ENCODE measurements around the gene CTDSPL. TPM values are rescaled to one million over a fixed set of nuclear protein-coding genes. Genes with fewer than 3 reads are reported as not detected.

The CTDSPL gene
- total RNA-seq, 1 experiment from 2014 or later = 6.1 TPM

GRCh38 chr3:37856381-37856780, 5.3 kb upstream of the CTDSPL start:
- Histone ChIP-seq H3K9me2 (replicated peaks; ENCODE audit: low read length) (no peaks in the 10 kb centered on the region), H3K79me2 (ENCODE audit: low read length) (no peaks in the 10 kb centered on the region), H4K20me1 (ENCODE audit: low read length) (no peaks in the 10 kb centered on the region), H3K4me2 (ENCODE audit: low read length) (no peak overlapping the region), H3K9me3 (ENCODE audit: low read length) (no peaks in the 10 kb centered on the region), H3K9ac (ENCODE audit: low read length) (no peak overlapping the region), H3K27ac (ENCODE audit: low read length) (no peak overlapping the region), H3K4me3 (ENCODE audit: low read length) (no peak overlapping the region), H3K4me1 (ENCODE audit: insufficient read depth, low read length) (peaks cover 9% of the 10 kb centered on the region; the same call in 1 of the 2 replicates), H3K27me3 (ENCODE audit: low read length) (peaks cover 17% of the 10 kb centered on the region), H3F3A (ENCODE audit: low read length, unreplicated experiment) (no peaks in the 10 kb centered on the region), H2AFZ (ENCODE audit: low read length) (no peak overlapping the region), H3K36me3 (ENCODE audit: low read depth, low read length) (no peaks in the 10 kb centered on the region)
- DNase-seq = no peak
- CTCF ChIA-PET = interaction anchor here (2.4 kb wide), 2 partner anchors 111 to 140 kb away, joined by 8 to 18 read pairs; no protein-coding TSS in a partner anchor
- POLR2A ChIA-PET (ENCODE audit: unreplicated experiment) = no interaction called here
- intact Hi-C loops (cut with micrococcal nuclease) = no loop called here
- BruUV-seq (replicated peaks) = no TSS peak
- TF ChIP-seq EZH2phosphoT487 (IDR thresholded peaks at IDR 0.05; ENCODE audit: borderline replicate concordance, low read length) (no peak), CTCF (conservative IDR thresholded peaks at IDR 0.05; ENCODE audit: low read depth, low read length) (no peak), EZH2 (IDR thresholded peaks at IDR 0.05; ENCODE audit: low read length, unreplicated experiment) (no peak)
- ATAC-seq = no peak

DNA sequence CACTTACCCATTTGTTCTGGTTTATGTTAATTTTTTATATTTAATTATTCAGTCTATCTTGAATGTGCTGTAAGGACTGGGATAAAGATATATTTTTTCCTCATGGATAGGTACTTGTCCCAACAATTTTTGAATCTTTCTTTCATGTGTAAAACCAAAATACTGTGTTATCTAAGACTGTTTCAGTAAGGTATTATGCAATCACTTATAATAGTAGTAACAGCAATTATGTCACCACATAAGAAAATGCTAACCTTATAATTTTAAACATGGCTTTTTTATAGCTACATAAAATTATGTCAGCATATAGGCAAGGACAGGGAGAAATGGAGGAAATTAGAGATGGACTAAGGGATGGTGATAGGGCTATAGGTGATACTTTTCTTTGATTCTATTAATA, 2.9 kb upstream of the CTDSPL start:
- CTCF ChIA-PET = no interaction called here
- Histone ChIP-seq H4K20me1 (ENCODE audit: low read length) (no peaks in the 10 kb centered on the region), H3K4me3 (ENCODE audit: low read length) (no peak overlapping the region), H3K27ac (ENCODE audit: low read length) (no peak overlapping the region), H2AFZ (ENCODE audit: low read length) (no peak overlapping the region), H3K9ac (ENCODE audit: low read length) (no peak overlapping the region), H3F3A (ENCODE audit: low read length, unreplicated experiment) (no peaks in the 10 kb centered on the region), H3K79me2 (ENCODE audit: low read length) (no peaks in the 10 kb centered on the region), H3K4me2 (ENCODE audit: low read length) (no peak overlapping the region), H3K9me2 (replicated peaks; ENCODE audit: low read length) (no peaks in the 10 kb centered on the region), H3K36me3 (ENCODE audit: low read depth, low read length) (no peaks in the 10 kb centered on the region), H3K9me3 (ENCODE audit: low read length) (no peaks in the 10 kb centered on the region), H3K4me1 (ENCODE audit: insufficient read depth, low read length) (peaks cover 22% of the 10 kb centered on the region), H3K27me3 (ENCODE audit: low read length) (peaks cover 34% of the 10 kb centered on the region)
- intact Hi-C loops (cut with micrococcal nuclease) = no loop called here
- ATAC-seq (no peak), DNase-seq (no peak)
- TF ChIP-seq EZH2phosphoT487 (IDR thresholded peaks at IDR 0.05; ENCODE audit: borderline replicate concordance, low read length) (no peak), CTCF (conservative IDR thresholded peaks at IDR 0.05; ENCODE audit: low read depth, low read length) (no peak), EZH2 (IDR thresholded peaks at IDR 0.05; ENCODE audit: low read length, unreplicated experiment) (no peak)
- POLR2A ChIA-PET (ENCODE audit: unreplicated experiment) = interaction anchor here (0.6 kb wide), 1 partner anchor 12 kb away, joined by 3 read pairs; no protein-coding TSS in a partner anchor
- no TSS peak for BruUV-seq (replicated peaks)

DNA sequence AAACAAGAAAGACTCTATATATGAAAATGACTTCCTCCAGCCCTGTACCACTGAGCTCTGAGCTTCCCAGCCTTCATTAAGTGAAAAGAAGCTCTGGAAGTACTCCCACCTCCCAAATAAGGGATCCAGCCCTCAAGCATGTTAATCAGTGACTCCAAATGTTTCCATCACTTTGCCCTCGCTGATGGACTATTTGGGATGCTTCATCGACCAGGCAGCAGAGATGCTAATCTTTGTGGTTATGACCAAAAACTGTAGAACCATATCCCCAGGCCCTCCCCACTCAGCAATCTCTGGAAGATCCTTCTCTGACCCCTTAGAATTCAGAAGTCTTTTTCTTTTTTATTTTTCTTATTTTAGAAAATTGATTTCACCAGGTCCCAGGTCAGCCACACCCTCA, 2.3 kb upstream of the CTDSPL start:
- H3K9ac ChIP-seq (ENCODE audit: low read length) = no peak overlapping the region
- no peak overlapping the region for H3K4me2 ChIP-seq (ENCODE audit: low read length)
- H3F3A ChIP-seq (ENCODE audit: low read length, unreplicated experiment) = no peaks in the 10 kb centered on the region
- no peak for ATAC-seq
- no peak overlapping the region for H2AFZ ChIP-seq (ENCODE audit: low read length)
- no peak overlapping the region for H3K4me3 ChIP-seq (ENCODE audit: low read length)
- no peak overlapping the region for H3K27ac ChIP-seq (ENCODE audit: low read length)
- no peaks in the 10 kb centered on the region for H4K20me1 ChIP-seq (ENCODE audit: low read length)
- peaks cover 36% of the 10 kb centered on the region for H3K27me3 ChIP-seq (ENCODE audit: low read length)
- no peaks in the 10 kb centered on the region for H3K9me2 ChIP-seq (replicated peaks; ENCODE audit: low read length)
- no peak for DNase-seq
- H3K79me2 ChIP-seq (ENCODE audit: low read length) = no peaks in the 10 kb centered on the region
- no peak for TF ChIP-seq EZH2 (IDR thresholded peaks at IDR 0.05; ENCODE audit: low read length, unreplicated experiment)
- no peak for TF ChIP-seq EZH2phosphoT487 (IDR thresholded peaks at IDR 0.05; ENCODE audit: borderline replicate concordance, low read length)
- TF ChIP-seq CTCF (conservative IDR thresholded peaks at IDR 0.05; ENCODE audit: low read depth, low read length) = no peak
- H3K4me1 ChIP-seq (ENCODE audit: insufficient read depth, low read length) = peaks cover 28% of the 10 kb centered on the region
- intact Hi-C loops (cut with micrococcal nuclease) = no loop called here
- CTCF ChIA-PET = no interaction called here
- no TSS peak for BruUV-seq (replicated peaks)
- POLR2A ChIA-PET (ENCODE audit: unreplicated experiment) = interaction anchor here (0.6 kb wide), 1 partner anchor 12 kb away, joined by 3 read pairs; no protein-coding TSS in a partner anchor
- no peaks in the 10 kb centered on the region for H3K9me3 ChIP-seq (ENCODE audit: low read length)
- no peaks in the 10 kb centered on the region for H3K36me3 ChIP-seq (ENCODE audit: low read depth, low read length)
